ENCODE results near the gene HMCES.
A peak's percentile ranks its signal among the peaks of the same experiment; 100 is the strongest.

Gene HMCES

GRCh38 chr3:129314386-129315222 is 35.9 kb downstream of the HMCES start:
- H3K9me3 ChIP-seq (ENCODE audit: control insufficient read depth, low read length): no peaks in the 10 kb centered on the region
- peaks cover 5% of the 10 kb centered on the region for H3K4me1 ChIP-seq (ENCODE audit: control insufficient read depth, insufficient read depth, low read length, poor library complexity, severe bottlenecking)
- WGBS, 2 experiments (ENCODE audit: insufficient coverage in 2 of 2): 0 to 3% methylated on average over 34 to 46 of the region's 53 CpGs
- H3K36me3 ChIP-seq (ENCODE audit: control insufficient read depth, insufficient read depth, low read length): peaks cover 13% of the 10 kb centered on the region
- peak overlapping the region; percentile 79 for H3K4me3 ChIP-seq (ENCODE audit: extremely low read depth, insufficient read depth, low read length, poor library complexity, severe bottlenecking)
- H3K27ac ChIP-seq (ENCODE audit: low read depth, low read length, severe bottlenecking): peak overlapping the region; percentile 85

DNA sequence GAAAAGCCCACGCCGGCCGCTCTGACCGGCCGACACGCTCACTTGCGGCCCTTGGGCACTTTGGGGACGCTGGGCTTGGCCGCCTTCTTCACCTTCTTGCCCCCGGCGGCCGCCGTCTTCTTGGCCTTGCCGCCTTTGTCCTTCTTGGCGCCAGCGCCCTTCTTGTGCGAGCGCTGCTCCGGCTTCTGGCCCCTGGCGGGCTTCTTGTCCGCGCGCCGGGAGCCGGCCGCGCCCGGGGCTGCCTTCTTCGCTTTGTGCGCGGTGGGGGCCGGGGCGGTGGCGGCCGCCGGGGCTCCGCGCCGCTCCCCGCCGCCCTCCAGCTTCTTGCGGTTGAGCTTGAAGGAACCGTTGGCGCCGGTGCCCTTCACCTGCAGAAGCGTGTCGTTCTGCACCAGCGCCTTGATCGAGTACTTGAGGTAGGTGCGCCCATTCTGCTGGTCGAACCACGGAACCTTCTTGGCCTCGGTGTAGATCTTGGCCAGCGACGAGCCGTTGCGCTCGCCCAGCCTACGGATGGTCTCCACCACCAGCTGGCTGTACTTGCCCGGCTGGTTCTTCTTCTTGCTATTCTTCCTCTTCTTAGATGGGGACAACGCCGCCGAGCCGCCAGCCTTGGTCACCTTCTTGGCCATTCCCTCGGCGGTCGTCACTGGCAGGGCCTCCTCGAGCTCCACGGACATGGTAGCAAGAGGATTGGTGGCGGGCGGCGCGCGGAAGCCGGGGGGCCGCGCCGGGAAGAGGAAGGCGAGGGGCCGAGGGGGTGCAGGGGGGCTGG is 36.7 kb downstream of the HMCES start:
- Histone ChIP-seq H3K27ac (ENCODE audit: low read depth, low read length, severe bottlenecking) (peak overlapping the region; percentile 85), H3K9me3 (ENCODE audit: control insufficient read depth, low read length) (no peaks in the 10 kb centered on the region), H3K4me3 (ENCODE audit: extremely low read depth, insufficient read depth, low read length, poor library complexity, severe bottlenecking) (peak overlapping the region; percentile 79), H3K36me3 (ENCODE audit: control insufficient read depth, insufficient read depth, low read length) (peaks cover 21% of the 10 kb centered on the region), H3K4me1 (ENCODE audit: control insufficient read depth, insufficient read depth, low read length, poor library complexity, severe bottlenecking) (peaks cover 5% of the 10 kb centered on the region)
- 0 to 1% methylated on average over 59 to 65 of the region's 80 CpGs for WGBS, 2 experiments (ENCODE audit: insufficient coverage in 2 of 2)

GRCh38 chr3:129315998-129316247 is 37.3 kb downstream of the HMCES start:
- Histone ChIP-seq H3K9me3 (ENCODE audit: control insufficient read depth, low read length) (no peaks in the 10 kb centered on the region), H3K27ac (ENCODE audit: low read depth, low read length, severe bottlenecking) (peak overlapping the region; percentile 77), H3K4me1 (ENCODE audit: control insufficient read depth, insufficient read depth, low read length, poor library complexity, severe bottlenecking) (peaks cover 5% of the 10 kb centered on the region), H3K36me3 (ENCODE audit: control insufficient read depth, insufficient read depth, low read length) (peaks cover 26% of the 10 kb centered on the region), H3K4me3 (ENCODE audit: extremely low read depth, insufficient read depth, low read length, poor library complexity, severe bottlenecking) (peak overlapping the region; percentile 79)
- 0 to 1% methylated on average over 20 to 28 of the region's 34 CpGs for WGBS, 2 experiments (ENCODE audit: insufficient coverage in 2 of 2)

- peaks cover 5% of the 10 kb centered on the region for H3K4me1 ChIP-seq (ENCODE audit: control insufficient read depth, insufficient read depth, low read length, poor library complexity, severe bottlenecking)
- 0% methylated on average over 49 of the region's 65 CpGs for WGBS, 2 experiments (ENCODE audit: insufficient coverage in 2 of 2)
- H3K27ac ChIP-seq (ENCODE audit: low read depth, low read length, severe bottlenecking): peak overlapping the region; percentile 77
- peaks cover 31% of the 10 kb centered on the region for H3K36me3 ChIP-seq (ENCODE audit: control insufficient read depth, insufficient read depth, low read length)
- H3K4me3 ChIP-seq (ENCODE audit: extremely low read depth, insufficient read depth, low read length, poor library complexity, severe bottlenecking): peak overlapping the region; percentile 79
- no peaks in the 10 kb centered on the region for H3K9me3 ChIP-seq (ENCODE audit: control insufficient read depth, low read length)
These were observed 37.8 kb downstream of the HMCES start for GRCh38 chr3:129316248-129317013.

DNA sequence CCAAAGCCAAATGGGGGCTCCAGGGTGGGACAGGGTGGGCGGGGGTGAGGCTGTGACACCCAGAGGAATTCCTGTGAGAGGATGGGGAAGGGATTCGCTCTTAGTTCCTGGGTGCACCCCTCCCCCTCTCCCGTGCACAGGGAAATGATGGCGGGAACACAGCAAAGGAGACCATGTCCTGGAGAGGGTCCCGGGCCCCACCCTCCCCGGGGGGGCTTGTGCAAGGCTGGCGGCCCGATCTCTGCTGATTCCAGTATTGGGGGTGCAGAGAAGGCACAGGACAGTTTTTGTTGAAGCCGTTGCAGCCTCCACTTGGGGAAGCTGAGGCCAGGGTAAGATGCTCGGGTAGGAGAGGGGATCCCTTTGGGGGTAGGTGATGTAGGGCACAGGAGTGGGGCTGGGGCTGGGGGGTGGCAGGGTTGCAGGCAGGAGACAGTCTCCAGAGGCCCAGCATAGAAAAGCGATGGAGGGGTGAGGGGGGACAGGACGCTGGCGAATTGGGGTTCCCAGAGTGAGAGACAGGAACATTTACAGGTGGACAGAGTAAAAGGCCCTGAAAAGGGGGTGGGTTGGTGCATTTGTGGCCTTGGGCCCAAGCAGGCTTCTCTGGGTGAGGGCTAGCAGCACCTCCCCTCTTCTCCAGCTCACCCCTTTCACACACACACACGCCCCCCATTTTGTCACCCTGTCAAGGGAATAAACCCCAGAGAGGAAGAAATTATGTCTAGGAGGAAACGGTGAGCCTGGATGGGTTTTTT is 38.5 kb downstream of the HMCES start:
- WGBS, 2 experiments (ENCODE audit: insufficient coverage in 2 of 2): 64 to 84% methylated on average over 4 to 7 of the region's 15 CpGs
- no peak overlapping the region for H3K27ac ChIP-seq (ENCODE audit: low read depth, low read length, severe bottlenecking)

DNA sequence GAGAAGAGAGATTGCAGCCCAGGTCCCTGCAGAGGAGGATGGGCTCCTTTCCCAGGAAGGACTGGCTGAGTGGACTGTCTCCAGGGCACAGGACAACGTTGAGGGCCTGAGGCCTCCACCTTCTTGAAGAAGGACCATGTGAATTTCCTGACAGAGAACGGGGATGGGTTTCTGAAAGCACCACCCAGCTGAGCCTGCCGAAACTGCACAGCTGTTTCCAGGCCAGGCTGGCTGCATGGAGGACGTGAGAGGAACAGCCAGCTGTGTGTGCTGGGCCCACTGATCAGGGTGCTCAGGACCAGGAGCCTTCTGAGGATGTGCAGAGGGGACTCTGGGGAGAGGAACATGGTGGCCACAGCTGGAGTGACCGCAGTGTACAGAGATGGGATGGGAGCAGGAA is 39.2 kb downstream of the HMCES start:
- H3K36me3 ChIP-seq (ENCODE audit: control insufficient read depth, insufficient read depth, low read length): peaks cover 35% of the 10 kb centered on the region
- no peak overlapping the region for H3K27ac ChIP-seq (ENCODE audit: low read depth, low read length, severe bottlenecking)
- no peak overlapping the region for H3K4me3 ChIP-seq (ENCODE audit: extremely low read depth, insufficient read depth, low read length, poor library complexity, severe bottlenecking)
- no peaks in the 10 kb centered on the region for H3K9me3 ChIP-seq (ENCODE audit: control insufficient read depth, low read length)
- WGBS, 2 experiments (ENCODE audit: insufficient coverage in 2 of 2): 82 to 89% methylated on average over 4 to 5 of the region's 5 CpGs
- H3K4me1 ChIP-seq (ENCODE audit: control insufficient read depth, insufficient read depth, low read length, poor library complexity, severe bottlenecking): peaks cover 5% of the 10 kb centered on the region

More for the DNA sequence above, 38.5 kb downstream of the HMCES start:
- Histone ChIP-seq H3K9me3 (ENCODE audit: control insufficient read depth, low read length) (no peaks in the 10 kb centered on the region), H3K4me1 (ENCODE audit: control insufficient read depth, insufficient read depth, low read length, poor library complexity, severe bottlenecking) (peaks cover 5% of the 10 kb centered on the region), H3K4me3 (ENCODE audit: extremely low read depth, insufficient read depth, low read length, poor library complexity, severe bottlenecking) (peak overlapping the region; percentile 79), H3K36me3 (ENCODE audit: control insufficient read depth, insufficient read depth, low read length) (peaks cover 35% of the 10 kb centered on the region)

GRCh38 chr3:129318921-129319320 is 40.3 kb downstream of the HMCES start:
- Histone ChIP-seq H3K36me3 (ENCODE audit: control insufficient read depth, insufficient read depth, low read length) (peaks cover 44% of the 10 kb centered on the region), H3K27ac (ENCODE audit: low read depth, low read length, severe bottlenecking) (no peak overlapping the region), H3K4me1 (ENCODE audit: control insufficient read depth, insufficient read depth, low read length, poor library complexity, severe bottlenecking) (peaks cover 5% of the 10 kb centered on the region), H3K9me3 (ENCODE audit: control insufficient read depth, low read length) (no peaks in the 10 kb centered on the region), H3K4me3 (ENCODE audit: extremely low read depth, insufficient read depth, low read length, poor library complexity, severe bottlenecking) (no peak overlapping the region)
- 95% methylated on average over 14 to 15 of the region's 15 CpGs for WGBS, 2 experiments (ENCODE audit: insufficient coverage in 2 of 2)

DNA sequence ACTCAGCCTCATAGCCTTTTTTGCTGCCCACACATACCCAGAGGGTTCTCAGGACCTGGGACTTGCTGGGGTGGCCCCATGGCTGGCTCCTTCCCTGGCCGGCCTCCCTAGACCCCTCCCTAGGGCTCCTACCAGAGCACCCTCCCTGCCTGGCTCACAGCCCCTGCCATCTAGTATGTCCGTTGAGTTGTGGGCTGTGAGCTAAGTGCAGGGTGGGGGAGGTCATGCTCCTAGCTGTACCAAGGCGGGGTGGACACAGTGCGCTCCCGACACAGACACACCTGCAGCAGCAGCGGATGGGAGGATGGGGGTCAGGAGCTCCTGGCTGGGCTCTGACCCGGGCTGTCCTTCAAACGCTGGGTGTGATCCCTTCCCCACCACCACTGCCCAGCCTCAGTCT is 41.6 kb downstream of the HMCES start:
- Histone ChIP-seq H3K27ac (ENCODE audit: low read depth, low read length, severe bottlenecking) (no peak overlapping the region), H3K9me3 (ENCODE audit: control insufficient read depth, low read length) (no peaks in the 10 kb centered on the region), H3K4me3 (ENCODE audit: extremely low read depth, insufficient read depth, low read length, poor library complexity, severe bottlenecking) (no peak overlapping the region), H3K36me3 (ENCODE audit: control insufficient read depth, insufficient read depth, low read length) (peaks cover 50% of the 10 kb centered on the region), H3K4me1 (ENCODE audit: control insufficient read depth, insufficient read depth, low read length, poor library complexity, severe bottlenecking) (peaks cover 5% of the 10 kb centered on the region)
- WGBS, 2 experiments (ENCODE audit: insufficient coverage in 2 of 2): 71 to 95% methylated on average over 1 to 7 of the region's 8 CpGs

DNA sequence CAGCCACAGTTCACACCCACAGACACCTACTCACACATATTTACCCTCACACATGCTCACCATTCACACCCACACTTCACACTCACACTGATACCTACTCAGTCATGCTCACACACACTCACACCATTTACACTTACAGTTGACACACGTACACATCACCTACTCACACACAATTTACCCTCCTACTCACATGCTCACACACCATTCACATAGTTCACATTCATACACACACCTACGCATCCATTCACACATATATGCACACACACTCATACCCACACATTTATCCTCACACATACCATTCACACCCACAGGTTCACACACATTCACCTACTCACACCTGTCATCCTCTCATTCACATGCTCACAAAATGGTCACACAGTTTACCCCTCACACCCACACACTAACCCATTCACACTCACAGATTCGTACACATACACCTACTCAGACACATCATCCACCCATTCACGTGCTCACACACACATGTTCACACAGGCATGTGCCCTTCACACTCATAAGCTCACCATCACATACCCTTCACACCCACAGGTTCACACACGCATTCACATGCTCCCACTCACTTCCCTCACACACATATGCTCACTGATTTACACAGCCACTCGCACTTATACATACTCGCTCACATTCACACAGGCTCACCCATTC is 42.3 kb downstream of the HMCES start:
- 90 to 93% methylated on average over 7 of the region's 7 CpGs for WGBS, 2 experiments (ENCODE audit: insufficient coverage in 2 of 2)
- no peaks in the 10 kb centered on the region for H3K9me3 ChIP-seq (ENCODE audit: control insufficient read depth, low read length)
- H3K36me3 ChIP-seq (ENCODE audit: control insufficient read depth, insufficient read depth, low read length): peaks cover 50% of the 10 kb centered on the region
- peaks cover 5% of the 10 kb centered on the region for H3K4me1 ChIP-seq (ENCODE audit: control insufficient read depth, insufficient read depth, low read length, poor library complexity, severe bottlenecking)
- no peak overlapping the region for H3K27ac ChIP-seq (ENCODE audit: low read depth, low read length, severe bottlenecking)
- no peak overlapping the region for H3K4me3 ChIP-seq (ENCODE audit: extremely low read depth, insufficient read depth, low read length, poor library complexity, severe bottlenecking)

DNA sequence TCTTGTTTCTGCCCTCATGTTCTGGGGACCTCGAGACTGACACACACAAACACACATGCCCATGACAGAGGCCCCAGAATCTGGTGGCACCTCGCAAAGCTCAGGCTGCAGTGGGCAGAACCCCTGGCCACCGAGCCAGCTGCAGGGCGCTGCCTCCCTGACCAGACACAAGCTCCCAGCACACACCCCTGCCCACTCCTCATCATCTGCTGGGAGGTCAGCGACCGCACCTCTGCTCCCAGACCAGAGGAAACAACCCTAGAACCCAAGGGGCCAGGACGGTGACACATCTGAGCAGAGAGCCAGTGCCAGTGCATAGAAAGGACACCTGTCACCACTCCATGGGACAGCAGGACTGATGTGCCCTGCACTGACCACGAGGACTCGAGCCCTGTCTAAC is 43.2 kb downstream of the HMCES start:
- H3K36me3 ChIP-seq (ENCODE audit: control insufficient read depth, insufficient read depth, low read length): peaks cover 50% of the 10 kb centered on the region
- H3K27ac ChIP-seq (ENCODE audit: low read depth, low read length, severe bottlenecking): no peak overlapping the region
- no peak overlapping the region for H3K4me3 ChIP-seq (ENCODE audit: extremely low read depth, insufficient read depth, low read length, poor library complexity, severe bottlenecking)
- 94 to 95% methylated on average over 5 to 8 of the region's 9 CpGs for WGBS, 2 experiments (ENCODE audit: insufficient coverage in 2 of 2)
- no peaks in the 10 kb centered on the region for H3K9me3 ChIP-seq (ENCODE audit: control insufficient read depth, low read length)
- peaks cover 8% of the 10 kb centered on the region for H3K4me1 ChIP-seq (ENCODE audit: control insufficient read depth, insufficient read depth, low read length, poor library complexity, severe bottlenecking)
